Spinal cord (tissue), 10 donors: ENCODE measurements around the gene PNLIP. TPM values are rescaled to one million over a fixed set of nuclear protein-coding genes. Genes with fewer than 3 reads are reported as not detected.

Source experiments
- DNase-seq, 6 donors: peaks; one replicate each; pipeline versions ENCODE4 v3.0.0 to v3.0.0-alpha.2; 2013 to 2015; ENCODE audit warnings: low spot score in 6 of 6, low read depth in 4 of 6
- H3K27ac ChIP-seq: one replicate; pipeline ENCODE4 v1.5.1; 2013; ENCODE audit warnings: low read depth, low read length, control low read depth
- H3K27me3 ChIP-seq: one replicate; pipeline ENCODE4 v1.6.1; 2013; ENCODE audit warnings: low read length; ENCODE audit not compliant: control insufficient read depth, insufficient read depth
- H3K36me3 ChIP-seq: one replicate; pipeline ENCODE4 v1.6.1; 2013; ENCODE audit warnings: low read length; ENCODE audit not compliant: control insufficient read depth, insufficient read depth
- H3K4me1 ChIP-seq: one replicate; pipeline ENCODE4 v1.6.1; 2013; ENCODE audit warnings: low read length; ENCODE audit not compliant: control insufficient read depth, insufficient read depth
- H3K4me3 ChIP-seq: one replicate; pipeline ENCODE4 v1.5.1; 2013; ENCODE audit warnings: low read depth, low read length, control low read depth
- H3K9me3 ChIP-seq: one replicate; pipeline ENCODE4 v1.6.1; 2013; ENCODE audit warnings: low read length; ENCODE audit not compliant: control insufficient read depth, insufficient read depth
- WGBS: methylation state at CpG from one replicate; pipeline ENCODE4 v1.1.5; 2013; ENCODE audit warnings: missing lambda C conversion rate; ENCODE audit not compliant: insufficient coverage; 5-methylcytosine and 5-hydroxymethylcytosine counted together
- polyA plus RNA-seq, 2 donors: library from polyadenylated mRNA; unstranded; fragments of 120-200 nt; gene quantifications; one replicate each; pipeline ENCODE4 v1.2.1, GENCODE V29; 2013; ENCODE audit not compliant: insufficient read length in 2 of 2
- small RNA-seq: library from RNA; depleted of rRNA; stranded (forward); fragments of <200 nt; gene quantifications from one replicate; pipeline ENCODE3, GENCODE V24; 2014; ENCODE audit warnings: low replicate concordance
- total RNA-seq, 2 donors: library from RNA; depleted of rRNA in 1 of 2; stranded (reverse); fragments of 120-200 nt in 1 of 2; fragments of >200 nt in 1 of 2; gene quantifications; one replicate each; pipeline versions ENCODE4 v1.2.3 to v1.2.4, GENCODE V29; 2013 to 2014
- donor health status: healthy.

The PNLIP gene
- total and polyA plus RNA-seq, 4 donors, result 0.11 to 0.57 (median 0.31) TPM

DNA sequence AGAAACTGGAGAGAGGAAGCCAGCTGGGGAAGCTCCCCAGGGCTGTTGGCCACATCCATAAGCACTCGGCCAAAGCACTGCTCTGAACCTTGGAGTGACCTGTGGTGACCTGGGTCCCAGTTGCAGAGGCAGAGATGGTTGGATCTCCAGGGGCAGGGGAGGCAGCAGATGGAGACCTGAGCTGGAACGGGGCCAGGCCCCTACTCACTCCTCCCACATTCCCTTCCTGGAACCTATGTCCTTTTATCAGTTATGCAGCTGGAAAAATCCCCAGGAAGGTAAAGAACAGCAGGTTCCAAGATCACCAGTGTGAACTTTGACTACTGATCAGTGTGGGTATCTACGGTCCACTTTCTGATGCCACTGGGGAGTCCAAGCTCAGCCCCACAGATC is 65.4 kb downstream of the PNLIP start:
- 84% methylated on average over 2 of the region's 3 CpGs for WGBS
- Histone ChIP-seq H3K9me3 (no peaks in the 10 kb centered on the region), H3K4me1 (peaks cover 15% of the 10 kb centered on the region), H3K27ac (no peak overlapping the region), H3K36me3 (no peaks in the 10 kb centered on the region), H3K27me3 (peaks cover 8% of the 10 kb centered on the region), H3K4me3 (no peak overlapping the region)
- DNase-seq, result no peak

DNA sequence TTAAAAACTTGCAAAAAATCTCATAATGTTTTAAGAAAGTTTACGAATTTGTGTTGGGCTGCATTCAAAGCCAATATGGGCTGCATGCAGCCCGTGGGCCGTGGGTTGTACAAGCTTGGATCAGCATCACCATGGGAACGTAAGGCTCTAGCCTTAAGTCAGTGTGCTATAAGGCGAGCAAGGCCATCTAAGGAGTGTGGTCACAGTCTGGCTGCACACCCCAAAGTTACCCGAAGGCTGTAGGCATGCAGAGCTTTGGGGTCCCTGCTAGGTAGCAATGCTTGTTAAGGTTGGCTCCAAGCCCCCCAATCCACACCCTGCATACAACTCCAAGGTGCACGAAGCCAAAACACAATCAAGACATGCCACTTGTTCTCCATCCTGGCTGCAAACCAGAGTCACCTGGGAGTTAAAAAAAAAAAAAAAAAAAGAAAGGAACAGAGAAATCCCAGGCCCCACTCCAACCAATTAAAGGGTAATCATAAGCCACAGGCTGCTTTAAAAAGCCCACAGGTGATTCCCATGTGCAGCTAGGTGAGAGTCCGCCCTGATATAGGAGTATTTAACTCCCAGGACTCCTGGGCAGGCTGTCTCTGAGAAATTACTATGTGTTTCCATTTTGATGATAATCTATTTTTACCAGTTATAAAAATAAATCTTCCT is 66.5 kb downstream of the PNLIP start:
- Histone ChIP-seq H3K27ac (no peak overlapping the region), H3K27me3 (peaks cover 8% of the 10 kb centered on the region), H3K36me3 (no peaks in the 10 kb centered on the region), H3K4me1 (peaks cover 15% of the 10 kb centered on the region), H3K9me3 (no peaks in the 10 kb centered on the region), H3K4me3 (no peak overlapping the region)
- 89% methylated on average over 6 of the region's 8 CpGs for WGBS
- no peak for DNase-seq

DNA sequence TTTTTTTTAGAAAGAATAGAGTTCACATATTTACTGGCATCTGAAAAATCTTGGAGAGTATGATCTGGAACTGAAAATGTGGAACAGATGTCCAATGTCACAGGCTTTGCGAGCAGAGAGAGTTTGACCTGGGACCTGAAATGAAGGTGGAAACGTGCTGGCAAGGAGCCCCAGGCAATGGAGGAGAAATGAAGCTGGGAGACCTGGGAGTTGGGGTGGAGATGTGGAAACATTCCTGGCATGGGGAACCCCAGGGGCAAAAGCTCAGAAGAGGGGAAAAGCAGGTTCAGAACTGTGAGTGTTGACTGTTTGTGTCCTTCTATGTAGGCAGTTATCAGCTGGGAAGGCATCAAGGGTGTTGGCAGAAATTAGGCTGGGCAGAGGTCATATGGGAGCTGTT is 67.7 kb downstream of the PNLIP start:
- H3K27ac ChIP-seq, result no peak overlapping the region
- 91% methylated on average over 2 of the region's 2 CpGs for WGBS
- H3K27me3 ChIP-seq, result peaks cover 6% of the 10 kb centered on the region
- H3K4me1 ChIP-seq, result peaks cover 15% of the 10 kb centered on the region
- H3K9me3 ChIP-seq, result no peaks in the 10 kb centered on the region
- no peaks in the 10 kb centered on the region for H3K36me3 ChIP-seq
- no peak for DNase-seq
- no peak overlapping the region for H3K4me3 ChIP-seq

DNA sequence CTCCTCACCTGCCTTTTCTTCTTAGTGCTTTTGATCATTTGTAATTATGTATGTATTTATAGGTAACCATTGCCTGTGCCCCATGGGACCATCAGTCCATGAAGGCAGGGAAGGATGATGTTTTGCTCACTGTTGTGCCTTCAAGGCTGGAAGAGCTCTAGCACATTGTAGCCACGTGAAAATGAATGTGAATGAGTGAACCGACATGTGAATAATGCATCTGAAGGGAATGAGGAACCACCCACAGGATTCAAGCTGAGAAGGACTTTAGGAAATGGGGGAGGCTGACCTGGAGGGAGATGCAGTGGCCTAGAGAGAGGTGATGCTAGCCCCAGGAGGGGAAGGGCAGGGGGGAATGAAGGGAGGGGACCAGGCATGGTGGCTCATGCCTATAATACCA is 69.1 kb downstream of the PNLIP start:
- peaks cover 1% of the 10 kb centered on the region for H3K4me1 ChIP-seq

DNA sequence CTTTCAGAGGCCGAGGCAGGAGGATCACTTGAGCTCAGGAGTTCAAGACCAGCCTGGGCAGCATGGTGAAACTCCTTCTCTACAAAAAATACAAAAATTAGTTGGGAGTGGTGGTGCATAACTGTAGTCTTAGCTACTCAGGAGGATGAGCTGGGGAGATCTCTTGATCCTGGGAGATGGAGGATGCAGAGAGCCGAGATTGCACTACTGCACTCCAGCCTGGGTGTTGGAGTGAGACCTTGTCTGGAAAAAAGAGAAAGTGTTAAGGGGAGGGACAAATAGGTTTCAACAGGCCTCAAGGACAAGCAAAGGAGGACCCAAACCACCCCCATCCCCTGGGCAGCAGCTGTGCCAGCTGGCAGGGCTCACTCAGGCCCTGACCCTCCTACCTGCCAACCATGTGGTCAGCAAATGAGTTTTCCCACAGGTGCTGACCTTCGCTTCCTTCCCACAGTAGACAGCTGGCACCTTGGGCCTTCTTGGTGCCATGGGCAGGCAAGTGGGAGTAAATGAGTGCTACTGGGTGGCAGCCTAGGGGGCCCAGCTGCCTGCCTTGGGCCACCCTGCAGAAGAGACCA is 69.6 kb downstream of the PNLIP start:
- no peaks in the 10 kb centered on the region for H3K27me3 ChIP-seq
- 100% methylated on average over 2 of the region's 3 CpGs for WGBS
- H3K4me3 ChIP-seq, result no peak overlapping the region
- no peaks in the 10 kb centered on the region for H3K4me1 ChIP-seq
- H3K27ac ChIP-seq, result no peak overlapping the region
- DNase-seq, result no peak
- no peaks in the 10 kb centered on the region for H3K36me3 ChIP-seq
- H3K9me3 ChIP-seq, result no peaks in the 10 kb centered on the region

More for the DNA sequence above, 69.1 kb downstream of the PNLIP start:
- WGBS, result 17% methylated on average over 2 of the region's 2 CpGs
- Histone ChIP-seq H3K36me3 (no peaks in the 10 kb centered on the region), H3K9me3 (no peaks in the 10 kb centered on the region), H3K27me3 (no peaks in the 10 kb centered on the region), H3K27ac (no peak overlapping the region), H3K4me3 (no peak overlapping the region)
- no peak for DNase-seq

Small RNAs within 50 kb of the gene (small RNA-seq; reads per million reads assigned to genes)
- gene RNU6-1090P, result not detected

Other genes starting within 250 kb of the PNLIP start
- not detected for gene CCDC172, start 221.5 kb upstream of the PNLIP start, total RNA-seq
- gene CCDC172, start 221.5 kb upstream of the PNLIP start, polyA plus RNA-seq, result under 1 TPM; 0.21 TPM
- not detected for gene PNLIPRP3, start 118.1 kb upstream of the PNLIP start, total RNA-seq
- gene PNLIPRP3, start 118.1 kb upstream of the PNLIP start, polyA plus RNA-seq, result not detected
- gene PNLIPRP1, start 45.0 kb downstream of the PNLIP start, total RNA-seq, result not detected
- gene PNLIPRP1, start 45.0 kb downstream of the PNLIP start, polyA plus RNA-seq, result not detected
- under 1 TPM in 1 of 2 donors, not detected in 1; 0.22 TPM for gene PNLIPRP2, start 75.0 kb downstream of the PNLIP start, total RNA-seq
- gene PNLIPRP2, start 75.0 kb downstream of the PNLIP start, polyA plus RNA-seq, result under 1 TPM; 0.18 to 0.30 TPM
- 100 to 1,000 TPM in 1 of 2 donors, 10 to 100 TPM in 1; 35.1 to 106 TPM for gene HSPA12A, start 196.6 kb downstream of the PNLIP start, total RNA-seq
- 10 to 100 TPM; 68.3 to 69.4 TPM for gene HSPA12A, start 196.6 kb downstream of the PNLIP start, polyA plus RNA-seq